ENCODE results near the gene EFNA3.

The EFNA3 gene

DNA sequence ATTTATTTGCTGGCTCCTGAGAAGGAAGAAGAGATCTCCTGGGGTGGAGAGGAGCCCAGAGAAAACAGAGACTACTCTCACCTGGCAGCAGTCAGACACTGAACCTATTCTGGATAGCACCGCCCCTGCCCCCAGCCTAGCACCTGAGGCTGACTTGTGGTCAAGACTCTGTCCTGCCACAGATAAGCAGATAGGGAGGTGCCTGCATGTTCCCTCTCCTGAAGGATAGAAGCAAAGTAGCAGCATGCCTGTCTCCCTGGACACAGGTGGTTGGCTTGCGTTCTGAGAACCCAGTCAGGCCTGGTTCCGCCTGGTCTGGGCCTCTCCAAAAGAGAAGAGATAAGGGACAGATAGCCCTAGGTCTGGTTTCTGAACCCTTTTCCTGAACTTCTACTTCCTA lies 1.3 kb upstream of the EFNA3 start:
- no peaks in the 10 kb centered on the region for H3K36me3 ChIP-seq (ENCODE audit: control insufficient read depth in 2 of 2, insufficient read depth in 1 of 2, low read length in 2 of 2)
- no peaks in the 10 kb centered on the region for H3K9me3 ChIP-seq (ENCODE audit: control insufficient read depth, insufficient read depth, low read depth, low read length)
- no peak overlapping the region for H3K27ac ChIP-seq (ENCODE audit: extremely low read depth, low read depth, low read length)
- ChIA-PET CTCF (interaction anchor here (0.8 to 1.5 kb wide), 3 partner anchors 16 to 96 kb away, joined by 4 to 8 read pairs (median 5); partner anchors contain the start of gene KRTCAP2), POLR2A (interaction anchor here (0.8 to 2.6 kb wide), 2 partner anchors 12 to 26 kb away, joined by 3 to 8 read pairs; partner anchors contain the start of gene ADAM15)
- TF ChIP-seq, protein P1, sequence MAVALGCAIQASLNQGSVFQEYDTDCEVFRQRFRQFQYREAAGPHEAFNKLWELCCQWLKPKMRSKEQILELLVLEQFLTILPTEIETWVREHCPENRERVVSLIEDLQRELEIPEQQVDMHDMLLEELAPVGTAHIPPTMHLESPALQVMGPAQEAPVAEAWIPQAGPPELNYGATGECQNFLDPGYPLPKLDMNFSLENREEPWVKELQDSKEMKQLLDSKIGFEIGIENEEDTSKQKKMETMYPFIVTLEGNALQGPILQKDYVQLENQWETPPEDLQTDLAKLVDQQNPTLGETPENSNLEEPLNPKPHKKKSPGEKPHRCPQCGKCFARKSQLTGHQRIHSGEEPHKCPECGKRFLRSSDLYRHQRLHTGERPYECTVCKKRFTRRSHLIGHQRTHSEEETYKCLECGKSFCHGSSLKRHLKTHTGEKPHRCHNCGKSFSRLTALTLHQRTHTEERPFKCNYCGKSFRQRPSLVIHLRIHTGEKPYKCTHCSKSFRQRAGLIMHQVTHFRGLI (tag by site-specific recombination; IDR thresholded peaks at IDR 0.05) = no peak
- TF ChIP-seq ZNF248 (tag by site-specific recombination; IDR thresholded peaks at IDR 0.05) (no peak), SCRT2 (tag by site-specific recombination; IDR thresholded peaks at IDR 0.05) (peak; percentile 17; the same call in 1 of the 2 replicates), IKZF3 (tag by site-specific recombination; IDR thresholded peaks at IDR 0.05) (0 out of 2 replicates have a peak, but pooled peaks have one; percentile 28), ZNF239 (tag by site-specific recombination; IDR thresholded peaks at IDR 0.05) (no peak)
- peaks cover 9% of the 10 kb centered on the region; the same call in 1 of the 2 replicates for H3K4me1 ChIP-seq (ENCODE audit: control insufficient read depth, insufficient read depth, low read length)
- no peak overlapping the region for H3K4me3 ChIP-seq (ENCODE audit: low read depth, low read length)

DNA sequence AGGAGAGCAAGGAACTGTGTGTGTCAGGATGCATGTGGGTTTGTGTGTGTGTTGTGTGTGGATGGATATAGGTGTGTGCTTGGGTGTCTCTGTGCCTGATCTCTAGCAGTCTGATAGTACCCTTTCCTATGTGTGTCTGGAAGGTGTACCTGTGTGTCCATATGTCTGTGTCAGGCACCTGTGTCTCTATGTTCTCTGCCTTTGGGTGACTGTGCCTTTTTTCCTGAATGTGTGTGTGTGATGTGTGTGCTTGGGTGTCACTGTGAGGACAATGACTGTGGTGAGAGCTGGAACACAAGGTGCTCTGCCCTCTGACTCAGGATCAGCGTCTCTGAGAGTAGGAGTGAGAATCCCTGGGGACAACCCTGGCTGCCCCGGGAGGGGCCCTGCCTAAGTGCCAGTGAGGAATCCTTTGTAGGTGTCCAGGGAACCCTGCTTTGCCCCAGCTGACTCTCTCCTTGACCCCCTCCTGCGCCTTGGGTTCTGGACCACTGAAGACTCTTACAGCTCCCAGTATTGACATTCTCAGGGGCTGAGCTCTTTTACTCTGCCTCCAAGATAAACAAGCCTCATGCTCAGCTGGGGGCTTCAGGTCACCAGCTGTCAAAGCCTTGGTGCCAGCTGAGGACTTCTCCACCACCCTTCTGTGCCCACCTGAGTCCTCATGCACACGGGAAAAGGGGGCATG lies 735 bp upstream of the EFNA3 start:
- POLR2A ChIA-PET = interaction anchor here (0.6 to 2.6 kb wide), 4 partner anchors 13 to 1156 kb away, joined by 3 to 8 read pairs (median 6); partner anchors contain the start of genes ADAM15 and PMVK
- H3K4me1 ChIP-seq (ENCODE audit: control insufficient read depth, insufficient read depth, low read length) = peaks cover 9% of the 10 kb centered on the region; the same call in 1 of the 2 replicates
- TF ChIP-seq, protein P2, sequence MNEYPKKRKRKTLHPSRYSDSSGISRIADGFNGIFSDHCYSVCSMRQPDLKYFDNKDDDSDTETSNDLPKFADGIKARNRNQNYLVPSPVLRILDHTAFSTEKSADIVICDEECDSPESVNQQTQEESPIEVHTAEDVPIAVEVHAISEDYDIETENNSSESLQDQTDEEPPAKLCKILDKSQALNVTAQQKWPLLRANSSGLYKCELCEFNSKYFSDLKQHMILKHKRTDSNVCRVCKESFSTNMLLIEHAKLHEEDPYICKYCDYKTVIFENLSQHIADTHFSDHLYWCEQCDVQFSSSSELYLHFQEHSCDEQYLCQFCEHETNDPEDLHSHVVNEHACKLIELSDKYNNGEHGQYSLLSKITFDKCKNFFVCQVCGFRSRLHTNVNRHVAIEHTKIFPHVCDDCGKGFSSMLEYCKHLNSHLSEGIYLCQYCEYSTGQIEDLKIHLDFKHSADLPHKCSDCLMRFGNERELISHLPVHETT (tag by site-specific recombination; IDR thresholded peaks at IDR 0.05) = peak; percentile 15; the same call in 1 of the 2 replicates
- 0 out of 2 replicates have a peak, but pooled peaks have one; percentile 11 for TF ChIP-seq ZSCAN23 (tag by site-specific recombination; IDR thresholded peaks at IDR 0.05)
- TF ChIP-seq, protein P3, sequence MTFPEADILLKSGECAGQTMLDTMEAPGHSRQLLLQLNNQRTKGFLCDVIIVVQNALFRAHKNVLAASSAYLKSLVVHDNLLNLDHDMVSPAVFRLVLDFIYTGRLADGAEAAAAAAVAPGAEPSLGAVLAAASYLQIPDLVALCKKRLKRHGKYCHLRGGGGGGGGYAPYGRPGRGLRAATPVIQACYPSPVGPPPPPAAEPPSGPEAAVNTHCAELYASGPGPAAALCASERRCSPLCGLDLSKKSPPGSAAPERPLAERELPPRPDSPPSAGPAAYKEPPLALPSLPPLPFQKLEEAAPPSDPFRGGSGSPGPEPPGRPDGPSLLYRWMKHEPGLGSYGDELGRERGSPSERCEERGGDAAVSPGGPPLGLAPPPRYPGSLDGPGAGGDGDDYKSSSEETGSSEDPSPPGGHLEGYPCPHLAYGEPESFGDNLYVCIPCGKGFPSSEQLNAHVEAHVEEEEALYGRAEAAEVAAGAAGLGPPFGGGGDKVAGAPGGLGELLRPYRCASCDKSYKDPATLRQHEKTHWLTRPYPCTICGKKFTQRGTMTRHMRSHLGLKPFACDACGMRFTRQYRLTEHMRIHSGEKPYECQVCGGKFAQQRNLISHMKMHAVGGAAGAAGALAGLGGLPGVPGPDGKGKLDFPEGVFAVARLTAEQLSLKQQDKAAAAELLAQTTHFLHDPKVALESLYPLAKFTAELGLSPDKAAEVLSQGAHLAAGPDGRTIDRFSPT (tag by site-specific recombination; IDR thresholded peaks at IDR 0.05) = 0 out of 2 replicates have a peak, but pooled peaks have one; percentile 32
- TF ChIP-seq, protein P4, sequence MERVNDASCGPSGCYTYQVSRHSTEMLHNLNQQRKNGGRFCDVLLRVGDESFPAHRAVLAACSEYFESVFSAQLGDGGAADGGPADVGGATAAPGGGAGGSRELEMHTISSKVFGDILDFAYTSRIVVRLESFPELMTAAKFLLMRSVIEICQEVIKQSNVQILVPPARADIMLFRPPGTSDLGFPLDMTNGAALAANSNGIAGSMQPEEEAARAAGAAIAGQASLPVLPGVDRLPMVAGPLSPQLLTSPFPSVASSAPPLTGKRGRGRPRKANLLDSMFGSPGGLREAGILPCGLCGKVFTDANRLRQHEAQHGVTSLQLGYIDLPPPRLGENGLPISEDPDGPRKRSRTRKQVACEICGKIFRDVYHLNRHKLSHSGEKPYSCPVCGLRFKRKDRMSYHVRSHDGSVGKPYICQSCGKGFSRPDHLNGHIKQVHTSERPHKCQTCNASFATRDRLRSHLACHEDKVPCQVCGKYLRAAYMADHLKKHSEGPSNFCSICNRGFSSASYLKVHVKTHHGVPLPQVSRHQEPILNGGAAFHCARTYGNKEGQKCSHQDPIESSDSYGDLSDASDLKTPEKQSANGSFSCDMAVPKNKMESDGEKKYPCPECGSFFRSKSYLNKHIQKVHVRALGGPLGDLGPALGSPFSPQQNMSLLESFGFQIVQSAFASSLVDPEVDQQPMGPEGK (tag by site-specific recombination; IDR thresholded peaks at IDR 0.05) = no peak
- TF ChIP-seq, protein P5, sequence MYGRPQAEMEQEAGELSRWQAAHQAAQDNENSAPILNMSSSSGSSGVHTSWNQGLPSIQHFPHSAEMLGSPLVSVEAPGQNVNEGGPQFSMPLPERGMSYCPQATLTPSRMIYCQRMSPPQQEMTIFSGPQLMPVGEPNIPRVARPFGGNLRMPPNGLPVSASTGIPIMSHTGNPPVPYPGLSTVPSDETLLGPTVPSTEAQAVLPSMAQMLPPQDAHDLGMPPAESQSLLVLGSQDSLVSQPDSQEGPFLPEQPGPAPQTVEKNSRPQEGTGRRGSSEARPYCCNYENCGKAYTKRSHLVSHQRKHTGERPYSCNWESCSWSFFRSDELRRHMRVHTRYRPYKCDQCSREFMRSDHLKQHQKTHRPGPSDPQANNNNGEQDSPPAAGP (tag by site-specific recombination; IDR thresholded peaks at IDR 0.05) = peak; percentile 69
- TF ChIP-seq, protein P6, sequence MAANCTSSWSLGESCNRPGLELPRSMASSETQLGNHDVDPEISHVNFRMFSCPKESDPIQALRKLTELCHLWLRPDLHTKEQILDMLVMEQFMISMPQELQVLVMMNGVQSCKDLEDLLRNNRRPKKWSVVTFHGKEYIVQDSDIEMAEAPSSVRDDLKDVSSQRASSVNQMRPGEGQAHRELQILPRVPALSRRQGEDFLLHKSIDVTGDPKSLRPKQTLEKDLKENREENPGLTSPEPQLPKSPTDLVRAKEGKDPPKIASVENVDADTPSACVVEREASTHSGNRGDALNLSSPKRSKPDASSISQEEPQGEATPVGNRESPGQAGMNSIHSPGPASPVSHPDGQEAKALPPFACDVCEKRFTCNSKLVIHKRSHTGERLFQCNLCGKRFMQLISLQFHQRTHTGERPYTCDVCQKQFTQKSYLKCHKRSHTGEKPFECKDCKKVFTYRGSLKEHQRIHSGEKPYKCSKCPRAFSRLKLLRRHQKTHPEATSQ (tag by site-specific recombination; IDR thresholded peaks at IDR 0.05) = no peak
- no peak for TF ChIP-seq GLI2 (tag by site-specific recombination; IDR thresholded peaks at IDR 0.05; ENCODE audit: borderline replicate concordance, low read depth)
- TF ChIP-seq ZNF530 (tag by site-specific recombination; IDR thresholded peaks at IDR 0.05; ENCODE audit: low read depth) = no peak
- peak; percentile 32; the same call in 1 of the 2 replicates for TF ChIP-seq ZBTB20 (tag by site-specific recombination; IDR thresholded peaks at IDR 0.05)
- TF ChIP-seq ZIC2 (tag by site-specific recombination; IDR thresholded peaks at IDR 0.05) = peak; percentile 83
- TF ChIP-seq ZBTB48 (tag by site-specific recombination; IDR thresholded peaks at IDR 0.05) = no peak; the same call in 1 of the 2 replicates
- TF ChIP-seq ZNF121 (tag by site-specific recombination; IDR thresholded peaks at IDR 0.05) = no peak
- 0 out of 2 replicates have a peak, but pooled peaks have one; percentile 9 for TF ChIP-seq ZEB2 (tag by site-specific recombination; IDR thresholded peaks at IDR 0.05)
- TF ChIP-seq GLIS1 (tag by site-specific recombination; IDR thresholded peaks at IDR 0.05) = peak; percentile 96
- TF ChIP-seq, protein P7, sequence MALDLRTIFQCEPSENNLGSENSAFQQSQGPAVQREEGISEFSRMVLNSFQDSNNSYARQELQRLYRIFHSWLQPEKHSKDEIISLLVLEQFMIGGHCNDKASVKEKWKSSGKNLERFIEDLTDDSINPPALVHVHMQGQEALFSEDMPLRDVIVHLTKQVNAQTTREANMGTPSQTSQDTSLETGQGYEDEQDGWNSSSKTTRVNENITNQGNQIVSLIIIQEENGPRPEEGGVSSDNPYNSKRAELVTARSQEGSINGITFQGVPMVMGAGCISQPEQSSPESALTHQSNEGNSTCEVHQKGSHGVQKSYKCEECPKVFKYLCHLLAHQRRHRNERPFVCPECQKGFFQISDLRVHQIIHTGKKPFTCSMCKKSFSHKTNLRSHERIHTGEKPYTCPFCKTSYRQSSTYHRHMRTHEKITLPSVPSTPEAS (tag by site-specific recombination; IDR thresholded peaks at IDR 0.05) = peak; percentile 71; the same call in 1 of the 2 replicates

More for the DNA sequence above, 735 bp upstream of the EFNA3 start:
- Histone ChIP-seq H3K36me3 (ENCODE audit: control insufficient read depth in 2 of 2, insufficient read depth in 1 of 2, low read length in 2 of 2) (no peaks in the 10 kb centered on the region), H3K4me3 (ENCODE audit: low read depth, low read length) (no peak overlapping the region), H3K27ac (ENCODE audit: extremely low read depth, low read depth, low read length) (no peak overlapping the region), H3K9me3 (ENCODE audit: control insufficient read depth, insufficient read depth, low read depth, low read length) (no peaks in the 10 kb centered on the region)
- CTCF ChIA-PET = interaction anchor here (0.7 to 1.7 kb wide), 6 partner anchors 14 to 307 kb away, joined by 3 to 8 read pairs (median 4); partner anchors contain the start of gene EFNA4

Measured in HEK293 (cell line).